Liver (tissue), 3 donors: Measurements from ENCODE around the gene TMEM116.

Experiments used
- CTCF ChIP-seq: fragments of 150-350 bp; IDR thresholded peaks from 2 replicates; pipeline ENCODE4 v1.5.1; 2017; ENCODE audit warnings: improper control_type of control experiment, low read depth, low read length; ENCODE audit not compliant: missing input control
- JUND ChIP-seq, 2 donors: IDR thresholded peaks; 2 replicates each; pipeline ENCODE4 v1.6.1; 2016; ENCODE audit warnings: antibody characterized with exemption in 2 of 2
- RAD21 ChIP-seq, 2 donors: IDR thresholded peaks; 2 replicates each; pipeline ENCODE4 v1.6.1; 2016; ENCODE audit warnings: antibody characterized with exemption in 2 of 2, mild to moderate bottlenecking in 2 of 2
- REST ChIP-seq: IDR thresholded peaks from 2 replicates; pipeline ENCODE4 v1.6.1; 2016; ENCODE audit warnings: antibody characterized with exemption, mild to moderate bottlenecking
- TAF1 ChIP-seq: conservative IDR thresholded peaks from 2 replicates; pipeline ENCODE4 v1.6.1; 2016; ENCODE audit warnings: antibody characterized with exemption, mild to moderate bottlenecking
- donor health status: healthy.
- donor health status: healthy.

- TF ChIP-seq TAF1 (no peak), JUND (IDR thresholded peaks at IDR 0.05) (no peak), RAD21 (IDR thresholded peaks at IDR 0.05) (no peak), CTCF (no peak), REST (no peak)
Measured at GRCh38 chr12:112008918-112009317, 4.0 kb downstream of the TMEM116 start.
